PC-9 (cell line): ENCODE results near the gene FASN.

Experiments
- CTCF ChIP-seq: fragments of 200-600 bp; sonication (generic); conservative IDR thresholded peaks from 2 replicates; pipeline ENCODE4 v1.6.1; 2017; ENCODE audit warnings: mixed run types, antibody characterized with exemption, mild to moderate bottlenecking, moderate library complexity
- EZH2 ChIP-seq: fragments of 200-600 bp; sonication (generic); IDR thresholded peaks from 2 replicates; pipeline ENCODE4 v1.8.0; 2017; ENCODE audit warnings: antibody characterized with exemption, low read depth

- TF ChIP-seq CTCF (no peak), EZH2 (no peak)
These were observed 44.3 kb downstream of the FASN start for GRCh38 chr17:82053556-82054263.
